Mesothelial cell of epicardium (in vitro differentiated cells): Measurements from ENCODE around the gene LDHB. TPM values are rescaled to one million over a fixed set of nuclear protein-coding genes. Genes with fewer than 3 reads are reported as not detected.

Source experiments
- DNase-seq, 2 experiments: peaks; one replicate each; pipeline ENCODE4 v3.0.0; 2021; ENCODE audit warnings: low spot score in 2 of 2; ENCODE audit not compliant: unreplicated experiment in 2 of 2
- H3K27ac Mint-ChIP-seq: 2 replicates; pipeline ENCODE4 v1.8.0; 2021; ENCODE audit warnings: mixed read lengths
- H3K27me3 Mint-ChIP-seq: 2 replicates; pipeline ENCODE4 v1.8.0; 2021; ENCODE audit warnings: low read depth, mixed read lengths
- H3K36me3 Mint-ChIP-seq: 2 replicates; pipeline ENCODE4 v1.8.0; 2021; ENCODE audit warnings: mixed read lengths
- H3K4me1 Mint-ChIP-seq: 2 replicates; pipeline ENCODE4 v1.8.0; 2021; ENCODE audit warnings: mixed read lengths
- H3K4me3 Mint-ChIP-seq: 2 replicates; pipeline ENCODE4 v1.8.0; 2021; ENCODE audit warnings: mild to moderate bottlenecking, moderate library complexity, mixed read lengths
- H3K9me3 Mint-ChIP-seq: 2 replicates; pipeline ENCODE4 v1.8.0; 2021; ENCODE audit warnings: mixed read lengths
- total RNA-seq: library from RNA; stranded (reverse); gene quantifications from 3 replicates; pipeline ENCODE4 v1.2.1, GENCODE V29; 2021
- TF ChIP-seq, protein P1 (sequence below): fragments of 200-600 bp; sonication (generic); IDR thresholded peaks from one replicate; pipeline ENCODE4 v1.5.0; 2021; ENCODE audit warnings: antibody characterized with exemption; ENCODE audit not compliant: unreplicated experiment

LDHB gene
- total RNA-seq, 1 donor from 2014 or later: 508 TPM

DNA sequence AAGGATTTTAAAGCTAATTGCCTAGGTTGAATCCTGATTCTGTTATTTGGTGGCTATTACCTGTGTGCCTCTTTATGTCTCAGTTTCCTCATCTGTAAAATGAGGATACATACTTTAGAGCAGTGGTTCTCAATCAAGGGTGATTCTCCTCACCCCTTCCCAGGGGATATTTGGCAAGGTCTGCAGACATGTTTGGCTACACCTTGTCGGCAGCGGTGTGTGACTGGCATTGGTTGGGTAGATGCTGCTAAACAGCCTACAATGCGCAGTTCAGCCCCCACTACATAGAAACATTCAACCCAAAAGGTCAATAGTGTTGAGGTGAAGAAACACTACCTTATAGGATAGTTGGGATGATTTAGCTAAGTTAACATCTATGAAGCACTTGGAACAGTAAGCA lies 23.4 kb downstream of the LDHB start:
- H3K27me3 Mint-ChIP-seq: no peaks in the 10 kb centered on the region
- peaks cover 42% of the 10 kb centered on the region for H3K36me3 Mint-ChIP-seq
- H3K9me3 Mint-ChIP-seq: no peaks in the 10 kb centered on the region
- H3K4me3 Mint-ChIP-seq: no peak overlapping the region
- TF ChIP-seq, protein P1, sequence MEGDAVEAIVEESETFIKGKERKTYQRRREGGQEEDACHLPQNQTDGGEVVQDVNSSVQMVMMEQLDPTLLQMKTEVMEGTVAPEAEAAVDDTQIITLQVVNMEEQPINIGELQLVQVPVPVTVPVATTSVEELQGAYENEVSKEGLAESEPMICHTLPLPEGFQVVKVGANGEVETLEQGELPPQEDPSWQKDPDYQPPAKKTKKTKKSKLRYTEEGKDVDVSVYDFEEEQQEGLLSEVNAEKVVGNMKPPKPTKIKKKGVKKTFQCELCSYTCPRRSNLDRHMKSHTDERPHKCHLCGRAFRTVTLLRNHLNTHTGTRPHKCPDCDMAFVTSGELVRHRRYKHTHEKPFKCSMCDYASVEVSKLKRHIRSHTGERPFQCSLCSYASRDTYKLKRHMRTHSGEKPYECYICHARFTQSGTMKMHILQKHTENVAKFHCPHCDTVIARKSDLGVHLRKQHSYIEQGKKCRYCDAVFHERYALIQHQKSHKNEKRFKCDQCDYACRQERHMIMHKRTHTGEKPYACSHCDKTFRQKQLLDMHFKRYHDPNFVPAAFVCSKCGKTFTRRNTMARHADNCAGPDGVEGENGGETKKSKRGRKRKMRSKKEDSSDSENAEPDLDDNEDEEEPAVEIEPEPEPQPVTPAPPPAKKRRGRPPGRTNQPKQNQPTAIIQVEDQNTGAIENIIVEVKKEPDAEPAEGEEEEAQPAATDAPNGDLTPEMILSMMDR: no peak
- H3K27ac Mint-ChIP-seq: no peak overlapping the region
- DNase-seq: no peak
- H3K4me1 Mint-ChIP-seq: peaks cover 10% of the 10 kb centered on the region

DNA sequence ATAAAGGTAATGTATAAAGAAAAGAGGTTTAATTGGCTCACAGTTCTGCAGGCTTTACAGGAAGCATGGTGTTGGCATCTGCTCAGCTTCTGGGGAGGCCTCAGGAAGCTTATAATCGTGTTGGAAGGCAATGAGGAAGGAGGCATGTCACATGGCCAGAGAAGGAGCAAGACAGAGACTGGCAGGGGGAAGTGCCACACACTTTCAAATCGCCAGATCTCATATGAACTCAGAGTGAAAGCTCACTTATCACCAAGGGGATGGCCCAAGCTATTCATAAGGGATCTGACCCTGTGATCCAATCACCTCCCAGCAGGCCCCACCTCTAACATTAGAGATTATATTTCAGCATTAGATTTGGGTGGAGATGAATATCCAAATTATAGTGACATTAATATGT lies 26.3 kb downstream of the LDHB start:
- no peak for DNase-seq
- Mint-ChIP-seq H3K4me3 (no peak overlapping the region), H3K4me1 (no peaks in the 10 kb centered on the region), H3K9me3 (peaks cover under 1% of the 10 kb centered on the region), H3K27ac (no peak overlapping the region), H3K27me3 (no peaks in the 10 kb centered on the region), H3K36me3 (peaks cover 25% of the 10 kb centered on the region)
- TF ChIP-seq, protein P1: no peak

DNA sequence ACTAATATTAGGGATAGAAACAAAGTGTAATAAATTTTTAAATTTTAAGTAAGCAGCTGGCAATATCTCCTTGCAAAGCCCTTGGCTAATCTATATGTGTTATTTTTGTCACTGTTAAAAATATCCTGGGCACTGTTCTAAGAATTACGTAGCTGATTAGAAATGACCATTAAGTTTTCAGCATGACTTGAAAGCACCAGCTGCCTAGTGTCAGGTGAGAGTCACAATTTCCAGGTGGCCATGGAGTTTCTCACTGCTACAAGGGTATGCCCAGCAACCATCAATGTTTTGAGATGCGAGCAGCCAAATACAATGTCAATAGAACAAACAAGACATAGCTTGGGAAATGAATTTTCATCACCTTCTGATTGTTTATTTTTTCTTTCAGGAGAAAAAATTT lies 29.7 kb downstream of the LDHB start:
- no peak for DNase-seq
- Mint-ChIP-seq H3K4me3 (no peak overlapping the region), H3K27ac (no peak overlapping the region), H3K36me3 (peaks cover 5% of the 10 kb centered on the region), H3K9me3 (peaks cover 9% of the 10 kb centered on the region), H3K4me1 (no peaks in the 10 kb centered on the region), H3K27me3 (no peaks in the 10 kb centered on the region)
- TF ChIP-seq, protein P1: no peak

DNA sequence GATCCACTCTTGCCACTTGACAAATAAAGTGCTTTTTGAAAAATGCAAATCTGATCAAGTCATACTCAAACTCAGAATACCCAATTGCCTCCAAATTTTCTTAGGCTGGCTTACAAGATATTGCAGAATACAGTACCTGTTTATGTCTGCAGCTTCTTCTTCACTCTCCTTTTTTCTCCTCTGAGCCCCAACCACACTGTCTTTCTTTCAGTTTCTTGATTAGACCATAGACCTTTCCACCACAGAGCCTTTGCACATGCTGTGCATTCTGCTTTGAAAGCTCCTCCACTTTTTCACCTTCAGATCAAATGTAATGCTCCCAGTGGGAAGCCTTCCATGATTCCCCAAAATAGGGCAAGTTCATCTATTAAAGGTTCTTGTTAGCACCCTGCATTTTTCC lies 39.1 kb downstream of the LDHB start:
- Mint-ChIP-seq H3K27ac (no peak overlapping the region), H3K4me1 (peaks cover 3% of the 10 kb centered on the region), H3K36me3 (no peaks in the 10 kb centered on the region), H3K4me3 (no peak overlapping the region), H3K27me3 (peaks cover 44% of the 10 kb centered on the region), H3K9me3 (no peaks in the 10 kb centered on the region)
- no peak for DNase-seq
- TF ChIP-seq, protein P1: no peak

DNA sequence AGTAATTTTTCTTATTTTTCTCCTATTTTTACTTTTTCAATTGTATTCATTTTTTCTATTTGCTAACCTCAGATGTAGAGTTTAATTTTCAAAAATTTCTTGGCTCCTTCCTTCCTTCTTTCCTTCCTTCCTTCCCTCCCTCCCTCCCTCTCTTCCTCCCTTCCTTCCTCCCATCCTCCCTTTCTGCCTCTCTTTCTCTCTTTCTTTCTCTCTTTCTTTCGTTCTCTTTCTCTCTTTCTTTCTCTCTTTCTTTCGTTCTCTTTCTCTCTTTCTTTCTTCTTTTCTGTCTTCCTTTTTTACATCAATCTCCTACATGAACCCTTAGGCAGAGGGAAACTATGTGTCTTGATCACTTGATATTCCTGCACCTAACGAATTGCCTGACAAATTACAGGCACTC lies 40.6 kb downstream of the LDHB start:
- H3K27ac Mint-ChIP-seq: no peak overlapping the region
- peaks cover 3% of the 10 kb centered on the region for H3K4me1 Mint-ChIP-seq
- H3K4me3 Mint-ChIP-seq: no peak overlapping the region
- peaks cover 50% of the 10 kb centered on the region for H3K27me3 Mint-ChIP-seq
- no peaks in the 10 kb centered on the region for H3K9me3 Mint-ChIP-seq
- H3K36me3 Mint-ChIP-seq: no peaks in the 10 kb centered on the region
- TF ChIP-seq, protein P1: no peak
- DNase-seq: no peak

DNA sequence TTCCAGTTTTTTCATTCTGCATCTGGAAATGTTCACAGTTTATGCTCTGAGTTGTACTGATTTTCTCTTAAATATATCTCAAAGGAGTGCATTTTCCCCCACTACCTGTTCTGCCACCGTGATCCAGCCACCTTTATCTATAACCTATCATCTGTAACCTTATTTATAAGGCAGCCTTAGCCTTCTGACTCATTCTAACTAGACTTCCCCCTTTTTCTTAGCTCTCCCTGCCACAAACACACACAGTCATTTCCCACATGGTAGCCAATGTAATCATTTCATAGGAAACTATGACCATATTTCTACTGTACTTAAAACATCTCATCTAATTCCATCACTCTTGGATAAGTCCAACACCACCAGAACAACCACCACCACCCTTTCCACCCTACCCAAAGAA lies 42.2 kb downstream of the LDHB start:
- H3K27me3 Mint-ChIP-seq: peaks cover 52% of the 10 kb centered on the region
- TF ChIP-seq, protein P1: no peak
- H3K36me3 Mint-ChIP-seq: no peaks in the 10 kb centered on the region
- no peak overlapping the region for H3K27ac Mint-ChIP-seq
- no peak overlapping the region for H3K4me3 Mint-ChIP-seq
- no peaks in the 10 kb centered on the region for H3K9me3 Mint-ChIP-seq
- peaks cover 3% of the 10 kb centered on the region for H3K4me1 Mint-ChIP-seq
- DNase-seq: no peak
